Stimulated activated CD4-positive, alpha-beta T cell treated with anti-CD3 and anti-CD28 coated beads, Interleukin-12 subunit alpha, Interleukin-12 subunit beta, amount 100 ng/mL, for 4 hours (primary cell): ENCODE results near the gene ASB2.

ENCODE experiments used
- DNase-seq: peaks from one replicate; pipeline ENCODE4 v3.0.0-alpha.2; 2020

Gene ASB2

DNA sequence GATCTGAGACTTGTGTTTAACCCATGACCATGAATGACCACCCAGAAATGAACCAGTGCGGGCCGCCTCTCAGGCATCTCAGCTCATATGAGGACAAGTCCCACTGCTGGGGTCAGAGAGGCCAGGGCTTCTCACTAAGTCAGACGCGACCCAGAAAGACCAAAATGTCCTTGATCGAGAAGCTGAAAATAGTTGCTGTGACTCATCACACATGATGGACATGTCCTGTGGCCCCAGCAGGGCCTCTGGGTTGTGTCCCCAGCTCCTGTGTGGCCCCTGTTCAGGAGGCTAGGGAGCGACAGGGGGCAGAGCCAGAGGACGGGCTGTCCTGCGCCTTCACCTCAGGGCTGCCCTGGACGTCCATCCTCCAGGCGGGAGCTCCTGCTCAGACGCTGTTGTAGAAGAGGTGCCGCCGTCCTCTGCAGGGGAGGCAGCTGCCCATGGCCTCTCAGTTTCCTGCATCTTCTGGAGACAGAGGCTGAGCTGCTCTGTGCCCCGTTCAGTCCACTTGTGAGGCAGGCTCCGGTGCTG lies 78.2 kb downstream of the ASB2 start:
- DNase-seq = no peak

- no peak for DNase-seq
Observed at GRCh38 chr14:93897476-93897845, 78.9 kb downstream of the ASB2 start.

- no peak for DNase-seq
Observed at GRCh38 chr14:93895023-93895604, 81.3 kb downstream of the ASB2 start.

GRCh38 chr14:93893661-93894261 lies 82.6 kb downstream of the ASB2 start:
- no peak for DNase-seq

- peak; percentile 76 for DNase-seq
Observed at GRCh38 chr14:93892923-93893558, 83.3 kb downstream of the ASB2 start.

GRCh38 chr14:93892505-93892839 lies 83.9 kb downstream of the ASB2 start:
- no peak for DNase-seq

DNA sequence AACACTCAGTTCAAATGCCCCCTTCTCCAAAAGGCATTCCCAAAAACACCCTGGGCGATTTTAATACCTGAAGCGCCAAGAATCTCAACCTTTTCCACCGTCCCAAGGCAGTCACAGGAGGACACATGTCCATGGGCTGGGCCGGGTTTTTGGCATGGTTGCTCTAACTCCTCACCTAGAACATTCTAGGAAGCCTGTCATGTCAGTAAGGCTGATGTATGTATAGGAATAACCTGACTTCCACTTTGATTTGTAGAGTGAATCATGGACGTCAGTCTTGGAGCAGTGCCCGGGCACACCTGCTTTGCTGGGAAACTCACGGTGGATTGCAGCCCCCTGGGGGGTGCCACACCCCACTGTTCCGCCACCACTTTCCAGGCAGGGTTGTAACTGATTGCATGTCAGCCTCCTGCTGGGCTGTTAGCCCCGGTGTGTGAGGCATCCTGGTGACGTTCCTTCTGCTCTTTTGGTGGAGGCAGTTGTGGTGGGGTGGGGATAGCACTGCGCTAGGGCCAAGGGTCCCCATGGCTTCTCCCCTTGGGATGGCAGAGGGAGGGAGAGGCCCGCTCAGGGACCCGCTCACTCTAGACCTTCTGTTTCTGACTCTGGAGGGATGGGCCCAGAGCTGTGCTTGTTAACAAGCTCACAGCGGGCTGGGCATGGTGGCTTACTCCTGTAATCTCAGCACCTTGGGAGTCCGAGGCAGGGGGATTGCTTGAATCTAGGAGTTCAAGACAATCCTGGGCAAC lies 84.4 kb downstream of the ASB2 start:
- DNase-seq = no peak

DNA sequence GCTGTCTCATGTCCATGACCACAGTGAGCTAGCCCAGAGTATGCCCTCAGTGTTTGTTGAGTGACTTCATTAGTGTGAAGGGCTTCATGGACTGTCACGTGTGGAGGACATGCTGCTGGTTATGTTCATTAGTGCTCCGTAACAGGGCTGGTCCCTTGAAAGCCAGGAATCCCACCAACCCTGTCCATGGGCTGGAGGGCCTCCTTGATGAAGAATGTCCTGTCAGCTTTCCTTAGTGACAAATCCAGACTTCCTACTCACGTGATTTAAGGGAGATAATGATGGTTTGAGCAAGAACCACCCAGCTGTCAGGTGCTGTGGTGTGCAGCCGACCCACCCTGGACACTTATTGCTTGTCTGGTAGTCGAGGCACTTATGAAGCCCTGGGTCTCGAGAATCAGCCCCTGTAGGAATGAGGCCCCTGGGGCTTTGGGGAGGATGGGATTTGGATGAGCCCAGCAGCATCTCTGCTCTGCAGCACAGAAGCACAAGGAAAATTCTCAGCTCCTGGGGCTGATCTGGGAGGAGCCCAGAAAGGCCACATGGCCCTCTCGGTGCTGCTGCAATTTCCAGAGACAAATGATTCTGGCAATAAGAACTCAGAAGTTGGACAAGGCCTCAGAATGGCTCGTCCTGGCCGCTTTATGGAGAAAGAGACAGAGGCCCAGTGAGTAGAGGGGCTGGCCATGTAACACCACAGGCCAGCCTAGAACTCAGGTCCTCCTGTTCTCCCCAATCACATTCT lies 86.5 kb downstream of the ASB2 start:
- DNase-seq = no peak

GRCh38 chr14:93888995-93889394 lies 87.4 kb downstream of the ASB2 start:
- no peak for DNase-seq

GRCh38 chr14:93884950-93885349 lies 91.4 kb downstream of the ASB2 start:
- DNase-seq = no peak
